Neural progenitor cell (in vitro differentiated cells): ENCODE data around the gene CORIN.

ENCODE experiments used
- EZH2 ChIP-seq: fragments of 200-600 bp; sonication (generic); IDR thresholded peaks from 2 replicates; pipeline ENCODE4 v1.6.1; 2017; ENCODE audit warnings: antibody characterized with exemption, mild to moderate bottlenecking, moderate library complexity
- EZH2phosphoT487 ChIP-seq: fragments of 200-600 bp; sonication (generic); IDR thresholded peaks from 2 replicates; pipeline ENCODE4 v1.6.1; 2017; ENCODE audit warnings: antibody characterized with exemption
- TF ChIP-seq, protein P1 (sequence below): fragments of 200-600 bp; sonication (generic); IDR thresholded peaks from 2 replicates; pipeline ENCODE4 v1.5.1; 2017; ENCODE audit warnings: antibody characterized with exemption, mild to moderate bottlenecking

DNA sequence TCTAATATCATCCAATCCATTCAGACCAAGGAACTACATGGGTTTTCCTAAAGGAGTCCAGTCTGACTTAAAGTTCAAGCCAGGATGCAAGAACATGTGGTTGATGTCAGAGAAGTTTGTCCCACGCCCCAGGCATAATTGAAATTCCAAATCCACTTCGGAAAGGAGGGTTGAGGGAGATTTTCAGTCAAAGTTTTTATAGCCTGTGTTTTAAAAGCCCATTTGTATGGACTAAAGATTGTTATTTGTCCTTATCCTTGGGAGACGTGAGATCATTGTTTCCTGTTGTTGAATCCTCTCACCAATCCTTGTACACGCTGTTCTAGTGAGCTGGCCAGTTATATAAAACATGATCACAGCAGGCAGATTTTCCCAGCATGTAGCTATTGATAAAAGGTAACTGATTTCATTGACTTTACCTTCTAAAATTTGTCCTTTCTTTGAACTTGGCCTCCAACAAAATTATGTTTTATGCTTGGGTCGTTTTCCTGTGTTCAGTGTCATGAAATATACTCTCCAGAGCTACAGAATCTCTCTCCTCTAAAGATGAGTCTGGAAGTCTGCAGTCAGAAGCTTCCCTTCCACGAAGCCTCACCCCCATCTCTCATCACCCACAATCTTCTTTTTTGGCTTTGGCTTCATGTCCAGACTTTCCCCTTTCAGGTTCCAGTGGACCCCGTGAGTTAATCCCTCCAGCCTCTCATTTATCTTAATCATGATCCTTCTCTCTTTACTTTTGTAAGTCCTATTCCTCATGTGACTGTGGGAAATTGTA lies 259.9 kb downstream of the CORIN start:
- TF ChIP-seq, protein P1, sequence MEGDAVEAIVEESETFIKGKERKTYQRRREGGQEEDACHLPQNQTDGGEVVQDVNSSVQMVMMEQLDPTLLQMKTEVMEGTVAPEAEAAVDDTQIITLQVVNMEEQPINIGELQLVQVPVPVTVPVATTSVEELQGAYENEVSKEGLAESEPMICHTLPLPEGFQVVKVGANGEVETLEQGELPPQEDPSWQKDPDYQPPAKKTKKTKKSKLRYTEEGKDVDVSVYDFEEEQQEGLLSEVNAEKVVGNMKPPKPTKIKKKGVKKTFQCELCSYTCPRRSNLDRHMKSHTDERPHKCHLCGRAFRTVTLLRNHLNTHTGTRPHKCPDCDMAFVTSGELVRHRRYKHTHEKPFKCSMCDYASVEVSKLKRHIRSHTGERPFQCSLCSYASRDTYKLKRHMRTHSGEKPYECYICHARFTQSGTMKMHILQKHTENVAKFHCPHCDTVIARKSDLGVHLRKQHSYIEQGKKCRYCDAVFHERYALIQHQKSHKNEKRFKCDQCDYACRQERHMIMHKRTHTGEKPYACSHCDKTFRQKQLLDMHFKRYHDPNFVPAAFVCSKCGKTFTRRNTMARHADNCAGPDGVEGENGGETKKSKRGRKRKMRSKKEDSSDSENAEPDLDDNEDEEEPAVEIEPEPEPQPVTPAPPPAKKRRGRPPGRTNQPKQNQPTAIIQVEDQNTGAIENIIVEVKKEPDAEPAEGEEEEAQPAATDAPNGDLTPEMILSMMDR: no peak
- no peak for TF ChIP-seq EZH2
- TF ChIP-seq EZH2phosphoT487: no peak
